H1 (cell line): Measurements from ENCODE around the gene ING4. TPM values are rescaled to one million over a fixed set of nuclear protein-coding genes. Genes with fewer than 3 reads are reported as not detected.

Experiments used
- CTCF ChIA-PET: fragments of 300-600 bp; sonication (Branson Sonifier 250); formaldehyde crosslinking; loops from one replicate; lab custom pipeline; 2021; ENCODE audit not compliant: partially characterized antibody; lab: Charles Lee
- POLR2A ChIA-PET: fragments of 300-600 bp; sonication (Branson Sonifier 250); formaldehyde crosslinking; loops from one replicate; lab custom pipeline; 2021; ENCODE audit warnings: inconsistent platforms; ENCODE audit not compliant: partially characterized antibody; lab: Charles Lee
- DNase-seq, 2 experiments: peaks; one replicate each; pipeline versions ENCODE4 v3.0.0 to v3.0.0-alpha.2; 2010 to 2022; ENCODE audit warnings: low spot score in 2 of 2, low read depth in 1 of 2, mixed read lengths in 1 of 2
- FAIRE-seq: peaks from 2 replicates; lab custom pipeline; 2011; peaks lifted over from hg19 to GRCh38; lab: Jason Lieb, UNC
- H2AFZ ChIP-seq: 2 replicates; pipeline ENCODE4 v1.8.1; 2012; ENCODE audit warnings: low read length, inconsistent platforms
- H2AK5ac ChIP-seq: 2 replicates; pipeline ENCODE4 v1.6.1; 2013; ENCODE audit warnings: low read depth, low read length
- H2BK120ac ChIP-seq: replicated peaks from 2 replicates; pipeline ENCODE3; 2013; ENCODE audit warnings: low read depth, low read length, inconsistent platforms
- H2BK12ac ChIP-seq: 2 replicates; pipeline ENCODE4 v1.6.1; 2013; ENCODE audit warnings: low read depth, low read length
- H2BK15ac ChIP-seq: 2 replicates; pipeline ENCODE4 v1.6.1; 2013; ENCODE audit warnings: low read length
- H2BK20ac ChIP-seq: 2 replicates; pipeline ENCODE4 v1.6.1; 2013; ENCODE audit warnings: low read length
- H2BK5ac ChIP-seq: 2 replicates; pipeline ENCODE4 v1.6.1; 2013; ENCODE audit warnings: low read depth, low read length
- H3K14ac ChIP-seq: 2 replicates; pipeline ENCODE4 v1.6.1; 2013; ENCODE audit warnings: inconsistent platforms; ENCODE audit not compliant: insufficient read length
- H3K18ac ChIP-seq: 2 replicates; pipeline ENCODE4 v1.6.1; 2013; ENCODE audit warnings: low read length; ENCODE audit errors: extremely low read depth
- H3K23ac ChIP-seq: 2 replicates; pipeline ENCODE4 v1.6.1; 2013; ENCODE audit warnings: inconsistent platforms; ENCODE audit not compliant: insufficient read length
- H3K23me2 ChIP-seq: 2 replicates; pipeline ENCODE4 v1.6.1; 2013; ENCODE audit warnings: low read depth, low read length
- H3K27ac ChIP-seq: 2 replicates; pipeline ENCODE4 v1.6.1; 2011; ENCODE audit warnings: low read depth, low read length, inconsistent platforms
- H3K27me3 ChIP-seq, 4 experiments: replicated peaks in 1 of 4; 1 replicate in 1 of 4; 2 replicates in 3 of 4; pipeline versions ENCODE4 v1.6.1 to v1.8.1; 2011 to 2013; ENCODE audit warnings: low read length in 3 of 4, mild to moderate bottlenecking in 3 of 4, inconsistent platforms in 2 of 4, mixed read lengths in 2 of 4, moderate library complexity in 1 of 4; ENCODE audit not compliant: control insufficient read depth in 3 of 4, insufficient read depth in 3 of 4; ENCODE audit errors: extremely low read depth in 1 of 4
- H3K36me3 ChIP-seq, 4 experiments: 2 replicates each; pipeline versions ENCODE4 v1.6.1 to v1.8.1; 2011 to 2013; ENCODE audit warnings: mild to moderate bottlenecking in 4 of 4, low read length in 3 of 4, moderate library complexity in 2 of 4, control low read depth in 1 of 4, inconsistent platforms in 1 of 4; ENCODE audit not compliant: insufficient read depth in 4 of 4, control insufficient read depth in 2 of 4
- H3K4ac ChIP-seq: replicated peaks from 2 replicates; pipeline ENCODE3; 2013; ENCODE audit warnings: low read length, low read depth, mixed read lengths, inconsistent platforms; ENCODE audit not compliant: insufficient read length
- H3K4me1 ChIP-seq, 4 experiments: replicated peaks in 1 of 4; 1 replicate in 1 of 4; 2 replicates in 3 of 4; pipeline versions ENCODE4 v1.6.1 to v1.8.1; 2011 to 2013; ENCODE audit warnings: low read length in 3 of 4, inconsistent platforms in 2 of 4, mixed read lengths in 1 of 4; ENCODE audit not compliant: insufficient read depth in 4 of 4, control insufficient read depth in 3 of 4
- H3K4me2 ChIP-seq, 2 experiments: 2 replicates each; pipeline versions ENCODE4 v1.6.1 to v1.8.1; 2011 to 2013; ENCODE audit warnings: low read depth in 2 of 2, low read length in 2 of 2, control low read depth in 1 of 2, inconsistent platforms in 1 of 2, mild to moderate bottlenecking in 1 of 2; ENCODE audit not compliant: insufficient read depth in 1 of 2
- H3K4me3 ChIP-seq, 4 experiments: fragments of 200-600, 300-600 bp in 1 of 4; sonication (generic), shearing (Covaris generic), sonication (Bioruptor Twin) in 1 of 4; 2 replicates each; pipeline versions ENCODE4 v1.5.1 to v1.8.1; 2011 to 2016; ENCODE audit warnings: low read length in 4 of 4, low read depth in 3 of 4, control low read depth in 2 of 4, inconsistent platforms in 2 of 4, mild to moderate bottlenecking in 2 of 4, mixed read lengths in 1 of 4, moderate library complexity in 1 of 4; ENCODE audit not compliant: insufficient read depth in 2 of 4; ENCODE audit errors: extremely low read depth in 1 of 4
- H3K56ac ChIP-seq: replicated peaks from 2 replicates; pipeline ENCODE3; 2013; ENCODE audit warnings: low read depth, mild to moderate bottlenecking, mixed read lengths, low read length, inconsistent platforms; ENCODE audit not compliant: insufficient read length
- H3K79me1 ChIP-seq: 2 replicates; pipeline ENCODE4 v1.6.1; 2013; ENCODE audit warnings: low read depth, low read length, control low read depth
- H3K79me2 ChIP-seq, 2 experiments: 2 replicates each; pipeline versions ENCODE4 v1.6.1 to v1.8.1; 2012 to 2013; ENCODE audit warnings: low read length in 2 of 2, mild to moderate bottlenecking in 2 of 2, inconsistent platforms in 1 of 2; ENCODE audit not compliant: insufficient read depth in 2 of 2, control insufficient read depth in 1 of 2
- H3K9ac ChIP-seq, 4 experiments: replicated peaks in 1 of 4; 1 replicate in 1 of 4; 2 replicates in 3 of 4; pipeline versions ENCODE4 v1.6.1 to v1.8.1; 2011 to 2013; ENCODE audit warnings: low read depth in 3 of 4, low read length in 3 of 4, control low read depth in 2 of 4, mild to moderate bottlenecking in 2 of 4, moderate library complexity in 2 of 4, inconsistent platforms in 1 of 4; ENCODE audit errors: extremely low read depth in 1 of 4
- H3K9me3 ChIP-seq, 2 experiments: 2 replicates each; pipeline versions ENCODE4 v1.6.1 to v1.8.1; 2012 to 2013; ENCODE audit warnings: mild to moderate bottlenecking in 2 of 2, moderate library complexity in 2 of 2, control low read depth in 1 of 2, inconsistent platforms in 1 of 2, low read depth in 1 of 2, low read length in 1 of 2, mixed read lengths in 1 of 2; ENCODE audit not compliant: insufficient read depth in 2 of 2
- H4K20me1 ChIP-seq, 2 experiments: replicated peaks in 1 of 2; 2 replicates each; pipeline versions ENCODE3 to v1.8.1; 2011 to 2013; ENCODE audit warnings: inconsistent platforms in 2 of 2, low read length in 2 of 2, mild to moderate bottlenecking in 1 of 2; ENCODE audit not compliant: insufficient read depth in 2 of 2, control insufficient read depth in 1 of 2
- H4K5ac ChIP-seq: 2 replicates; pipeline ENCODE4 v1.6.1; 2013; ENCODE audit warnings: low read length, low read depth, mixed read lengths, inconsistent platforms; ENCODE audit not compliant: insufficient read length
- H4K8ac ChIP-seq: 2 replicates; pipeline ENCODE4 v1.8.0; 2013; ENCODE audit warnings: mild to moderate bottlenecking, moderate library complexity, low read length, inconsistent platforms; ENCODE audit not compliant: insufficient read depth; ENCODE audit errors: extremely low read depth
- H4K91ac ChIP-seq: replicated peaks from 2 replicates; pipeline ENCODE3; 2013; ENCODE audit warnings: low read length, mixed read lengths, inconsistent platforms; ENCODE audit not compliant: insufficient read length
- BCL11A ChIP-seq, 2 experiments: IDR thresholded peaks; one replicate each; pipeline ENCODE4 v1.6.1; 2011; ENCODE audit warnings: low read depth in 2 of 2, low read length in 2 of 2, mild to moderate bottlenecking in 2 of 2
- BRCA1 ChIP-seq: IDR thresholded peaks from 2 replicates; pipeline ENCODE4 v1.6.1; 2012; ENCODE audit warnings: low read depth, low read length, improper control_type of control experiment
- CREB1 ChIP-seq: IDR thresholded peaks from 2 replicates; pipeline ENCODE4 v1.6.1; 2012; ENCODE audit warnings: inconsistent platforms
- CTBP2 ChIP-seq: IDR thresholded peaks from 2 replicates; pipeline ENCODE4 v1.7.0; 2011; ENCODE audit warnings: borderline replicate concordance, mild to moderate bottlenecking, moderate library complexity, mixed read lengths, low read length; ENCODE audit not compliant: insufficient read depth, insufficient read length
- EGR1 ChIP-seq: IDR thresholded peaks from 2 replicates; pipeline ENCODE4 v1.6.1; 2011; ENCODE audit warnings: low read depth, low read length, borderline replicate concordance
- FOSL1 ChIP-seq: IDR thresholded peaks from 2 replicates; pipeline ENCODE4 v1.6.1; 2011; ENCODE audit warnings: mild to moderate bottlenecking, low read depth, low read length, moderate library complexity; ENCODE audit not compliant: insufficient read depth
- JUN ChIP-seq: IDR thresholded peaks from 2 replicates; pipeline ENCODE4 v1.6.1; 2011; ENCODE audit warnings: low read depth, mild to moderate bottlenecking, improper control_type of control experiment, low read length
- KDM1A ChIP-seq: fragments of 200-600, 300-600 bp; sonication (generic); IDR thresholded peaks from 2 replicates; pipeline ENCODE4 v1.7.1; 2016; ENCODE audit warnings: mild to moderate bottlenecking, low read length, borderline replicate concordance
- KDM5A ChIP-seq: fragments of 200-600 bp; IDR thresholded peaks from 2 replicates; pipeline ENCODE4 v1.7.1; 2012; ENCODE audit warnings: mild to moderate bottlenecking, low read length, inconsistent platforms, mixed read lengths
- PHF8 ChIP-seq: fragments of 200-600 bp; sonication (generic); conservative IDR thresholded peaks from 2 replicates; pipeline ENCODE4 v1.7.1; 2012; ENCODE audit warnings: low read depth, mild to moderate bottlenecking, inconsistent platforms, low read length, moderate library complexity
- RBBP5 ChIP-seq: IDR thresholded peaks from 2 replicates; pipeline ENCODE4 v1.7.1; 2012; ENCODE audit warnings: low read depth, mild to moderate bottlenecking, inconsistent platforms, low read length, moderate library complexity, borderline replicate concordance
- RFX5 ChIP-seq: IDR thresholded peaks from 2 replicates; pipeline ENCODE4 v1.6.1; 2011; ENCODE audit warnings: low read depth, low read length, improper control_type of control experiment, borderline replicate concordance
- WGBS, 2 experiments: shearing (Covaris generic) in 1 of 2; methylation state at CpG; one replicate each; pipeline versions ENCODE4 v1.1.6 to v1.1.7; 2013 to 2015; ENCODE audit warnings: low lambda C conversion rate in 2 of 2, mixed read lengths in 2 of 2, inconsistent platforms in 1 of 2, low coverage in 1 of 2, missing lambda C conversion rate in 1 of 2; ENCODE audit not compliant: insufficient replicate concordance in 2 of 2, insufficient coverage in 1 of 2, insufficient read length in 1 of 2; ENCODE audit errors: extremely low coverage in 1 of 2, missing lambda C conversion rate in 1 of 2; 5-methylcytosine and 5-hydroxymethylcytosine counted together
- polyA plus RNA-seq, 7 experiments: library from polyadenylated mRNA; depleted of rRNA in 3 of 7; stranded (reverse) in 5 of 7; unstranded in 2 of 7; fragments of >200 nt in 5 of 7; fragments of 200-250 nt in 2 of 7; gene quantifications; 1 replicate in 5 of 7; 2 replicates in 1 of 7; 4 replicates in 1 of 7; pipeline versions ENCODE4 v1.2.1 to v1.2.3, GENCODE V29; 2011 to 2013; ENCODE audit warnings: missing spikeins in 2 of 7, mixed read lengths in 2 of 7
- total RNA-seq: library from RNA; stranded (reverse); fragmentation: NEBNext Ultra II Directional; extraction: Animal tissue kit (Norgen Biotek cat#: 25700); gene quantifications from 2 replicates; pipeline ENCODE4 v1.2.1, GENCODE V29; 2021

Gene ING4
- total and polyA plus RNA-seq, 2 of the 8 experiments (the other 6 are each of a cell fraction or from before 2014, with no cell fraction given) = 22.9 to 28.6 TPM

- Histone ChIP-seq H3K27me3 (peaks cover 0 to 16% (median 14%) of the 10 kb centered on the region in 4 experiments; a peak in 6 of 7 replicates), H3K23me2 (peaks cover 16% of the 10 kb centered on the region), H3K4me3 (no peak overlapping the region), H4K5ac (no peak overlapping the region), H2BK5ac (no peak overlapping the region), H3K79me1 (no peaks in the 10 kb centered on the region; the same call in 1 of the 2 replicates), H2AFZ (no peak overlapping the region), H3K23ac (no peak overlapping the region), H3K4me1 (peaks cover 0 to 7% (median 4%) of the 10 kb centered on the region in 4 experiments; a peak in 3 of 7 replicates), H3K36me3 (peaks cover 0 to 3% (median 1%) of the 10 kb centered on the region in 4 experiments; a peak in 1 of 8 replicates), H2BK12ac (no peak overlapping the region), H3K79me2 (no peaks in the 10 kb centered on the region), H4K8ac (no peak overlapping the region), H3K56ac (no peak overlapping the region), H3K4ac (no peak overlapping the region), H3K4me2 (no peak overlapping the region), H3K14ac (no peak overlapping the region), H2AK5ac (no peak overlapping the region), H3K9me3 (no peaks in the 10 kb centered on the region), H3K9ac (no peak overlapping the region), H2BK15ac (no peak overlapping the region), H4K91ac (no peak overlapping the region), H4K20me1 (no peaks in the 10 kb centered on the region), H3K18ac (no peak overlapping the region), H3K27ac (no peak overlapping the region), H2BK120ac (no peak overlapping the region), H2BK20ac (no peak overlapping the region)
- CTCF ChIA-PET = interaction anchor here (0.6 to 4.5 kb wide), 13 partner anchors 10 to 247 kb away, joined by 3 to 39 read pairs (median 4); partner anchors contain the start of genes C12orf57 and RNU7-1
- 92% methylated on average over 17 of the region's 17 CpGs; no CpG with 5 or more reads in 1 of the 2 experiments for WGBS, 2 experiments
- POLR2A ChIA-PET = interaction anchor here (0.9 to 3.1 kb wide), 9 partner anchors 8 to 162 kb away, joined by 3 to 32 read pairs (median 6); partner anchors contain the start of genes GAPDH and ZNF384
- FAIRE-seq (no peak), DNase-seq (no peak)
- no peak for TF ChIP-seq CTBP2
- TF ChIP-seq JUN = no peak
- TF ChIP-seq RBBP5 = no peak
- no peak for TF ChIP-seq PHF8
- TF ChIP-seq BCL11A (IDR thresholded peaks at IDR 0.05; ENCODE audit: low read depth in 2 of 2, low read length in 2 of 2) = no peak
- TF ChIP-seq CREB1 = no peak
- no peak for TF ChIP-seq KDM1A
- TF ChIP-seq KDM5A = no peak
- TF ChIP-seq BRCA1 = no peak
- TF ChIP-seq RFX5 = no peak
- no peak for TF ChIP-seq FOSL1
- no peak for TF ChIP-seq EGR1
Observed at GRCh38 chr12:6696690-6697583, 34.0 kb upstream of the ING4 start.
